ENCODE results near the gene TIMMDC1. TPM values are rescaled to one million over a fixed set of nuclear protein-coding genes. Genes with fewer than 3 reads are reported as not detected.

The TIMMDC1 gene
- total RNA-seq, 1 donor from 2014 or later, result 30.0 TPM

- DNase-seq (ENCODE audit: extremely low spot score in 2 of 2), result no peak
- Histone ChIP-seq H3K36me3 (no peaks in the 10 kb centered on the region), H3K27me3 (no peaks in the 10 kb centered on the region), H3K9me3 (no peaks in the 10 kb centered on the region), H3K4me3 (no peak overlapping the region), H3K27ac (no peak overlapping the region), H3K4me1 (no peaks in the 10 kb centered on the region)
- TF ChIP-seq CTCF (IDR thresholded peaks at IDR 0.05), result no peak
- TF ChIP-seq POLR2AphosphoS5 (IDR thresholded peaks at IDR 0.05; ENCODE audit: insufficient read depth in 1 of 2, low read depth in 1 of 2), result no peak
- TF ChIP-seq POLR2A (IDR thresholded peaks at IDR 0.05), result no peak
- intact Hi-C loops (cut with DNase I), result no loop called here
Measured at GRCh38 chr3:119542168-119542767, 43.9 kb downstream of the TIMMDC1 start.

GRCh38 chr3:119543147-119543546, 44.8 kb downstream of the TIMMDC1 start:
- no peak overlapping the region for H3K27ac ChIP-seq
- no peaks in the 10 kb centered on the region for H3K27me3 ChIP-seq
- no peaks in the 10 kb centered on the region for H3K36me3 ChIP-seq
- no peak for TF ChIP-seq POLR2AphosphoS5 (IDR thresholded peaks at IDR 0.05; ENCODE audit: insufficient read depth in 1 of 2, low read depth in 1 of 2)
- no peak for TF ChIP-seq POLR2A (IDR thresholded peaks at IDR 0.05)
- TF ChIP-seq CTCF (IDR thresholded peaks at IDR 0.05), result no peak
- no peaks in the 10 kb centered on the region for H3K9me3 ChIP-seq
- no peak overlapping the region for H3K4me3 ChIP-seq
- no peaks in the 10 kb centered on the region for H3K4me1 ChIP-seq
- DNase-seq (ENCODE audit: extremely low spot score in 2 of 2), result no peak
- intact Hi-C loops (cut with DNase I), result no loop called here

- H3K9me3 ChIP-seq, result no peaks in the 10 kb centered on the region
- no peaks in the 10 kb centered on the region for H3K27me3 ChIP-seq
- H3K4me3 ChIP-seq, result no peak overlapping the region
- TF ChIP-seq CTCF (IDR thresholded peaks at IDR 0.05) (no peak), POLR2AphosphoS5 (IDR thresholded peaks at IDR 0.05; ENCODE audit: insufficient read depth in 1 of 2, low read depth in 1 of 2) (no peak), POLR2A (IDR thresholded peaks at IDR 0.05) (no peak)
- no peak overlapping the region for H3K27ac ChIP-seq
- H3K4me1 ChIP-seq, result no peaks in the 10 kb centered on the region
- H3K36me3 ChIP-seq, result no peaks in the 10 kb centered on the region
- DNase-seq (ENCODE audit: extremely low spot score in 2 of 2), result no peak
- intact Hi-C loops (cut with DNase I), result no loop called here
Measured at GRCh38 chr3:119547227-119547626, 48.9 kb downstream of the TIMMDC1 start.

- H3K27me3 ChIP-seq, result no peaks in the 10 kb centered on the region
- H3K4me1 ChIP-seq, result no peaks in the 10 kb centered on the region
- H3K27ac ChIP-seq, result no peak overlapping the region
- intact Hi-C loops (cut with DNase I), result no loop called here
- TF ChIP-seq POLR2A (IDR thresholded peaks at IDR 0.05) (no peak), CTCF (IDR thresholded peaks at IDR 0.05) (no peak), POLR2AphosphoS5 (IDR thresholded peaks at IDR 0.05; ENCODE audit: insufficient read depth in 1 of 2, low read depth in 1 of 2) (no peak)
- no peaks in the 10 kb centered on the region for H3K9me3 ChIP-seq
- no peak for DNase-seq (ENCODE audit: extremely low spot score in 2 of 2)
- H3K4me3 ChIP-seq, result no peak overlapping the region
- H3K36me3 ChIP-seq, result no peaks in the 10 kb centered on the region
Measured at GRCh38 chr3:119548341-119548740, 50.0 kb downstream of the TIMMDC1 start.

- H3K4me1 ChIP-seq, result no peaks in the 10 kb centered on the region
- no peak for TF ChIP-seq POLR2A (IDR thresholded peaks at IDR 0.05)
- no peak for TF ChIP-seq CTCF (IDR thresholded peaks at IDR 0.05)
- TF ChIP-seq POLR2AphosphoS5 (IDR thresholded peaks at IDR 0.05; ENCODE audit: insufficient read depth in 1 of 2, low read depth in 1 of 2), result no peak
- no peak overlapping the region for H3K4me3 ChIP-seq
- intact Hi-C loops (cut with DNase I), result no loop called here
- H3K27ac ChIP-seq, result no peak overlapping the region
- no peak for DNase-seq (ENCODE audit: extremely low spot score in 2 of 2)
- no peaks in the 10 kb centered on the region for H3K9me3 ChIP-seq
- H3K27me3 ChIP-seq, result no peaks in the 10 kb centered on the region
- no peaks in the 10 kb centered on the region for H3K36me3 ChIP-seq
Measured at GRCh38 chr3:119550192-119550910, 52.0 kb downstream of the TIMMDC1 start.
